NCI-H526 treated with DMSO at 0.1 percent for 48 hours (cell line): Measurements from ENCODE around the gene SLC33A1.
"Not testable (repeated sequence)": the region's sequence is repeated elsewhere in the genome, so short reads cannot be mapped to it uniquely, and the experiment has no call there.

Source experiments
- DNase-seq: peaks from one replicate; lab custom pipeline; 2025; lab: John Stamatoyannopoulos, UW

The SLC33A1 gene

GRCh38 chr3:155854141-155854940 lies at the start of gene SLC33A1:
Gene SLC33A1, minus strand, starts transcription at chr3:155854427. Its CDS starts 430 bp downstream, at chr3:155853997.
- DNase-seq = peak; percentile 97

GRCh38 chr3:155895379-155895900 lies 41.2 kb upstream of the SLC33A1 start:
- no peak for DNase-seq

- no peak for DNase-seq
These were observed 37.1 kb upstream of the SLC33A1 start for GRCh38 chr3:155891321-155891720.

GRCh38 chr3:155890671-155891190 lies 36.5 kb upstream of the SLC33A1 start:
- DNase-seq = no peak

- DNase-seq = no peak
These were observed 35.7 kb upstream of the SLC33A1 start for GRCh38 chr3:155889952-155890351.

- DNase-seq = no peak
These were observed 35.0 kb upstream of the SLC33A1 start for GRCh38 chr3:155889212-155889611.

GRCh38 chr3:155886915-155887314 lies 32.7 kb upstream of the SLC33A1 start:
- no peak for DNase-seq

- not testable (repeated sequence) for DNase-seq
These were observed 32.1 kb upstream of the SLC33A1 start for GRCh38 chr3:155886348-155886747.

- DNase-seq = no peak
These were observed 31.1 kb upstream of the SLC33A1 start for GRCh38 chr3:155885292-155885691.

GRCh38 chr3:155884292-155884691 lies 30.1 kb upstream of the SLC33A1 start:
- DNase-seq = no peak

GRCh38 chr3:155880286-155880685 lies 26.1 kb upstream of the SLC33A1 start:
- DNase-seq = no peak

- no peak for DNase-seq
These were observed 22.3 kb upstream of the SLC33A1 start for GRCh38 chr3:155876503-155876902.

GRCh38 chr3:155876037-155876436 lies 21.8 kb upstream of the SLC33A1 start:
- DNase-seq = no peak

GRCh38 chr3:155872904-155873646 lies 18.8 kb upstream of the SLC33A1 start:
- DNase-seq = no peak

GRCh38 chr3:155871746-155872158 lies 17.5 kb upstream of the SLC33A1 start:
- peak; percentile 36 for DNase-seq

GRCh38 chr3:155870945-155871745 lies 16.9 kb upstream of the SLC33A1 start:
- DNase-seq = no peak

GRCh38 chr3:155870133-155870944 lies 16.1 kb upstream of the SLC33A1 start, which contains the start of gene GMPS:
Gene GMPS, plus strand, starts transcription at chr3:155870650. Its CDS starts 221 bp downstream, at chr3:155870871.
- peak; percentile 96 for DNase-seq

GRCh38 chr3:155869691-155870090 lies 15.5 kb upstream of the SLC33A1 start:
- DNase-seq = peak; percentile 66

GRCh38 chr3:155863072-155863784 lies 9.0 kb upstream of the SLC33A1 start:
- no peak for DNase-seq
